ENCODE results near the gene PLPPR5.
"Not testable (repeated sequence)": the region's sequence is repeated elsewhere in the genome, so short reads cannot be mapped to it uniquely, and the experiment has no call there.

The PLPPR5 gene, protein sequence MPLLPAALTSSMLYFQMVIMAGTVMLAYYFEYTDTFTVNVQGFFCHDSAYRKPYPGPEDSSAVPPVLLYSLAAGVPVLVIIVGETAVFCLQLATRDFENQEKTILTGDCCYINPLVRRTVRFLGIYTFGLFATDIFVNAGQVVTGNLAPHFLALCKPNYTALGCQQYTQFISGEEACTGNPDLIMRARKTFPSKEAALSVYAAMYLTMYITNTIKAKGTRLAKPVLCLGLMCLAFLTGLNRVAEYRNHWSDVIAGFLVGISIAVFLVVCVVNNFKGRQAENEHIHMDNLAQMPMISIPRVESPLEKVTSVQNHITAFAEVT

GRCh38 chr1:99004861-99005442 is at the start of gene PLPPR5:
Gene PLPPR5 (minus strand): TSS chr1:99004861. CDS start chr1:99004671, 190 bp downstream.
- DNase-seq (ENCODE audit: low spot score), result peak; percentile 43

- no peak for DNase-seq (ENCODE audit: low spot score)
Measured at GRCh38 chr1:99051611-99052283, 47.1 kb upstream of the PLPPR5 start.

GRCh38 chr1:99049745-99050144 is 45.1 kb upstream of the PLPPR5 start:
- DNase-seq (ENCODE audit: low spot score), result no peak

DNA sequence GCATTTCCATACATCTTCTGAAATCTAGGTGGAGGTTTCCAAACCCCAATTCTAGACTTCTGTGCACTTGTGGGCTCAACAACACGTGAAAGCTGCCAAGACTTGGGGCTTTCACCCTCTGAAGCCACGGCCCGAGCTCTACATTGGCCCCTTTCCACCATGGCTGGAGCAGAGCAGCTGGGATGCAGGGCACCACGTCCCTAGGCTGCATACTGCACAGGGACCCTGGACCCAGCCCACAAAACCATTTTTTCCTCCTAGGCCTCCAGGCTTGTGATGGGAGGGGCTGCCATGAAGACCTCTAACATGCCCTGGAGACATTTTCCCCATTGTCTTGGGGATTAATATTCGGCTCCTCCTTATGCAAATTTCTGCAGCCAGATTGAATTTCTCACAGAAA is 32.1 kb upstream of the PLPPR5 start:
- DNase-seq (ENCODE audit: low spot score), result not testable (repeated sequence)

DNA sequence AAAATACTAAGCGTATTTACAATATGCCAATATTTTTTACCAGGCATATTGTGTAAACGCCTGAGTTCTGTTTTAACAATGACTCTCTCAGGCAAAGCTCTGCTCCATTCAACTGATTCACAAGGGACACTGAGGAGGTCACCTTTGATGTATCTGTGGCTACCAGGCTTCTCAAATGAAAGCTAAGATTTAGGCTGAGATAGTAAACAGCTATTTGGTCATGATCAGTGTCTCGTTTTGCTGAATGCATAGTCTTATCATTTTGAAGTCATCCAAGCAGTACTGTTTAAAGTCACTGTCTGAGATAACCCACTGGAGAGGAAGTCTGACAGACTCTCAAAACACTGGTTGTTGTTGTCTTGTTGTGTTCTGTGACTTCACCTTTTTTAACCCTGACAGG is 13.7 kb upstream of the PLPPR5 start:
- no peak for DNase-seq (ENCODE audit: low spot score)

DNA sequence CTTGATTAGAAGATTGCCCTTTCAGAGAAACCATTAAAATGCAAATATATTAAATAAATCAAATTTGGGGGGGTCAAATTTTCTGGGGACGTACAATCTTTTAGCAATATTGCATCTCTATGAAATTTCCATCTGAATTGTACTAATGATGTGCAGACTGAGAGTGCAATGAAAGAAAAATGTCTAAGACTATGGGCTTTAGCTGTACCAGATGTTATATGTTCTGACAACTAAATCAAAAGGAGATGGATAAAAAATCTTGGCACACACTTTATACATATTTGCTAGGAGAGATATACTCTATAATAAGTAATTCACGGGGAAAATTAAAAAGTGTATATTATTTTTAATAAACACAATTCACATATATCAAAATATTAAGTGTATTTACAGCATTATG is 13.0 kb upstream of the PLPPR5 start:
- DNase-seq (ENCODE audit: low spot score), result no peak

- DNase-seq (ENCODE audit: low spot score), result no peak
Measured at GRCh38 chr1:99010679-99011078, 6.0 kb upstream of the PLPPR5 start.

- no peak for DNase-seq (ENCODE audit: low spot score)
Measured at GRCh38 chr1:99007366-99007765, 2.7 kb upstream of the PLPPR5 start.

DNA sequence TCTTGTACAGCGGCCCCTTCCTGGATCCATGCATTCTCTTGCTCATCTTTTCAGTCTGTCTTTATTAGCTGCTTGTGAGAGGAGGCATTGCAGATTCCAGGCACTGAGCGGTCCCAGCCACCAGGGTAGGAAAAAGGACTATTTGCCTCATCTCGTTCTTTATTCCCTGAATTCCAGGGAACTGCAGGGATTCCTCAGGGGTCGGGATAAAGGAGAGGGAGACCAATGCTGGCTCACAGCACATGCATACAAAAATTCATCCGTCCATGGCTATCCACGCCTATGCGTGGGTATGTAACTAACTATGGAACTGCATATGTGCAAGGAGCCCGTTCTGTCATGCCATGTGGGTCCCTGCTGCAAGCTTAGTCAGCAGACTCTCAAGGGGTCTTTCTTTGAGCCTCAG is 879 bp upstream of the PLPPR5 start:
- no peak for DNase-seq (ENCODE audit: low spot score)

GRCh38 chr1:99004254-99004860 is 304 bp downstream of the PLPPR5 start:
- peak; percentile 48 for DNase-seq (ENCODE audit: low spot score)

- DNase-seq (ENCODE audit: low spot score), result no peak
Measured at GRCh38 chr1:99003581-99004253, 944 bp downstream of the PLPPR5 start.

GRCh38 chr1:98992844-98993243 is 11.8 kb downstream of the PLPPR5 start:
- DNase-seq (ENCODE audit: low spot score), result no peak

- peak; percentile 18 for DNase-seq (ENCODE audit: low spot score)
Measured at GRCh38 chr1:98991127-98992012, 13.3 kb downstream of the PLPPR5 start.

GRCh38 chr1:98989556-98989907 is 15.1 kb downstream of the PLPPR5 start:
- DNase-seq (ENCODE audit: low spot score), result no peak

- no peak for DNase-seq (ENCODE audit: low spot score)
Measured at GRCh38 chr1:98988904-98989555, 15.6 kb downstream of the PLPPR5 start.

- no peak for DNase-seq (ENCODE audit: low spot score)
Measured at GRCh38 chr1:98985687-98986086, 19.0 kb downstream of the PLPPR5 start.

- no peak for DNase-seq (ENCODE audit: low spot score)
Measured at GRCh38 chr1:98981917-98982513, 22.6 kb downstream of the PLPPR5 start.

DNA sequence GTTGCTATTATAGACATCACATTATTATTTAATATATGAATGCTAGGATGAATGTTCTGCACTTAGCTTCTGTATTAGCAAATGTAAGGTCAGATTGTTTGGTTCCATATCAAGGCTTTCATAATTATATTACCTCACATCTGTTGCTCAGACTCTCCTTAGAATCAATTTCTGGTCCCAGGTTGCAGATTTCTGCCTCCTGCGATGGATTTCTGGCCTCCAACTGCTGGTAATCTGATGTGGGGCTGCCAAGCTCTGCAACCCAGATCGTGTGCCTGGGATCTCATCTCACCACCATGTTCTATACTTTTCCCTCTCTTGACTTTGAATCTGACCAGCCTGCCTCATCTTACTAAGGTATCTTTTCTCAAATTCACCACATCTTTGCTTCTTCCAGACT is 25.2 kb downstream of the PLPPR5 start:
- no peak for DNase-seq (ENCODE audit: low spot score)

GRCh38 chr1:98975810-98976209 is 28.9 kb downstream of the PLPPR5 start:
- DNase-seq (ENCODE audit: low spot score), result no peak

GRCh38 chr1:98975113-98975512 is 29.5 kb downstream of the PLPPR5 start:
- DNase-seq (ENCODE audit: low spot score), result no peak
